ENCODE data around the gene CLHC1. TPM values are rescaled to one million over a fixed set of nuclear protein-coding genes. Genes with fewer than 3 reads are reported as not detected.

The CLHC1 gene
- polyA plus RNA-seq, 3 donors, result 16.6 to 33.0 (median 30.4) TPM

- DNase-seq, result no peak
Observed at GRCh38 chr2:55175254-55176093, 56.6 kb downstream of the CLHC1 start.

- no peak for DNase-seq
Observed at GRCh38 chr2:55173438-55174054, 58.5 kb downstream of the CLHC1 start.

- no peak for DNase-seq
Observed at GRCh38 chr2:55169915-55170314, 62.2 kb downstream of the CLHC1 start.

GRCh38 chr2:55169359-55169758 lies 62.7 kb downstream of the CLHC1 start:
- no peak for DNase-seq

GRCh38 chr2:55168221-55169154 lies 63.6 kb downstream of the CLHC1 start:
- peak; percentile 50 for DNase-seq

- no peak for DNase-seq
Observed at GRCh38 chr2:55165626-55166025, 66.5 kb downstream of the CLHC1 start.

GRCh38 chr2:55164534-55165480 lies 67.3 kb downstream of the CLHC1 start:
- DNase-seq, result no peak

- DNase-seq, result no peak
Observed at GRCh38 chr2:55163941-55164390, 68.1 kb downstream of the CLHC1 start.

- DNase-seq, result peak; percentile 47
Observed at GRCh38 chr2:55163274-55163721, 68.8 kb downstream of the CLHC1 start.

GRCh38 chr2:55162284-55163006 lies 69.6 kb downstream of the CLHC1 start:
- no peak for DNase-seq

GRCh38 chr2:55161295-55162210 lies 70.5 kb downstream of the CLHC1 start:
- no peak for DNase-seq

GRCh38 chr2:55160422-55160821 lies 71.7 kb downstream of the CLHC1 start:
- DNase-seq, result no peak

- DNase-seq, result no peak
Observed at GRCh38 chr2:55159752-55160151, 72.3 kb downstream of the CLHC1 start.

GRCh38 chr2:55159037-55159651 lies 72.9 kb downstream of the CLHC1 start:
- no peak for DNase-seq

- no peak for DNase-seq
Observed at GRCh38 chr2:55158111-55158814, 73.8 kb downstream of the CLHC1 start.

GRCh38 chr2:55157474-55157884 lies 74.6 kb downstream of the CLHC1 start:
- no peak for DNase-seq

- no peak for DNase-seq
Observed at GRCh38 chr2:55156984-55157383, 75.1 kb downstream of the CLHC1 start.

- no peak for DNase-seq
Observed at GRCh38 chr2:55156326-55156725, 75.8 kb downstream of the CLHC1 start.

Data from renal pelvis (tissue), 4 donors.